SH-SY5Y (cell line): ENCODE measurements around the gene STAMBPL1.

Experiments
- GATA2 ChIP-seq: IDR thresholded peaks from 2 replicates; pipeline ENCODE4 v1.6.1; 2011; ENCODE audit warnings: mild to moderate bottlenecking, low read depth, low read length
- GATA3 ChIP-seq: IDR thresholded peaks from 2 replicates; pipeline ENCODE4 v1.6.1; 2011; ENCODE audit warnings: low read depth, mild to moderate bottlenecking, low read length, moderate library complexity

DNA sequence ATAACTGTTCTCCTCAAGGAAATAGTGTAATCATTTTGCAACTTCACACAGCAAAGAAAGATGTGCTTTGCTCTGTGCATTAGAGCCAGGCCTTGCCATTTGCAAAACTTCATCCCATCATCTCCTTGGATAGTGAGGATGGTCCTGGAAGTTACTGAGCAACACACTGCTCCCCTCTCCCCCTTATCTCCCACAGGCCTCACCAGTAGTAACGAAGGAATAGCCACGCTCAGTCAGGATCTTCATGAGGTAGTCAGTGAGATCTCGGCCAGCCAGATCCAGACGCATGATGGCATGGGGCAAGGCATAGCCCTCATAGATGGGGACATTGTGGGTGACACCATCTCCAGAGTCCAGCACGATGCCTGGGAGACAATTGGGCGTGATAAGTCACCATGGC is 61.0 kb downstream of the STAMBPL1 start:
- TF ChIP-seq GATA2 (no peak), GATA3 (no peak)
